Adrenal gland (tissue), 5 donors: Measurements from ENCODE around the gene SPATA18.

Experiments used
- CTCF ChIP-seq, 6 experiments: fragments of 450-650 bp in 4 of 6; fragments of 200-600 bp in 2 of 6; sonication (generic) in 1 of 6; IDR thresholded peaks; 1 replicate in 5 of 6; 2 replicates in 1 of 6; pipeline versions ENCODE4 v1.5.1 to v1.8.0; 2016 to 2021; ENCODE audit warnings: antibody characterized with exemption in 6 of 6, mild to moderate bottlenecking in 2 of 6, moderate library complexity in 1 of 6
- POLR2A ChIP-seq, 2 donors: fragments of 450-650 bp; IDR thresholded peaks; one replicate each; pipeline ENCODE4 v1.6.1; 2017; ENCODE audit warnings: antibody characterized with exemption in 2 of 2, mild to moderate bottlenecking in 2 of 2, moderate library complexity in 1 of 2
- donor health status: DM: no; HTN: no; CAD: no.

GRCh38 chr4:52058275-52058674, 7.2 kb downstream of the SPATA18 start:
- TF ChIP-seq CTCF (IDR thresholded peaks at IDR 0.05) (no peak), POLR2A (IDR thresholded peaks at IDR 0.05) (no peak)
